Anterior cingulate cortex (tissue), 58 donors: Measurements from ENCODE around the gene C6orf136.
A peak's percentile ranks its signal among the peaks of the same experiment; 100 is the strongest.

Experiments
- DNase-seq, 58 donors: peaks; one replicate each; lab custom pipeline; 2025; lab: John Stamatoyannopoulos, UW

Gene C6orf136

GRCh38 chr6:30646450-30647241 is at the start of gene C6orf136:
Gene C6orf136 (plus strand): TSS chr6:30647133. CDS start chr6:30647232, 99 bp downstream.
- DNase-seq = peak; percentile 63 to 97 (median 90)

- peak in 48 of 58 donors; percentile 8 to 83 (median 28) for DNase-seq
These were observed 49.4 kb upstream of the C6orf136 start for GRCh38 chr6:30597315-30598144.

- no peak for DNase-seq
These were observed 47.9 kb upstream of the C6orf136 start for GRCh38 chr6:30598912-30599624.

- no peak for DNase-seq
These were observed 47.2 kb upstream of the C6orf136 start for GRCh38 chr6:30599625-30600324.

- peak in 6 of 58 donors; percentile 11 to 51 (median 18) for DNase-seq
These were observed 46.4 kb upstream of the C6orf136 start for GRCh38 chr6:30600451-30600961.

- DNase-seq = no peak
These were observed 45.5 kb upstream of the C6orf136 start for GRCh38 chr6:30601436-30601814.

- DNase-seq = no peak
These were observed 44.9 kb upstream of the C6orf136 start for GRCh38 chr6:30601815-30602641.

GRCh38 chr6:30603961-30604360 is 43.0 kb upstream of the C6orf136 start:
- no peak for DNase-seq

GRCh38 chr6:30610065-30610464 is 36.9 kb upstream of the C6orf136 start:
- DNase-seq = no peak

- DNase-seq = no peak
These were observed 35.6 kb upstream of the C6orf136 start for GRCh38 chr6:30611150-30611855.

GRCh38 chr6:30611856-30612194 is 35.1 kb upstream of the C6orf136 start:
- DNase-seq = no peak

- no peak for DNase-seq
These were observed 34.7 kb upstream of the C6orf136 start for GRCh38 chr6:30612213-30612612.

- no peak for DNase-seq
These were observed 34.2 kb upstream of the C6orf136 start for GRCh38 chr6:30612687-30613248.

- no peak for DNase-seq
These were observed 33.5 kb upstream of the C6orf136 start for GRCh38 chr6:30613251-30614043.

GRCh38 chr6:30614044-30614842 is 32.7 kb upstream of the C6orf136 start:
- DNase-seq = peak in 7 of 58 donors; percentile 5 to 43 (median 29)

GRCh38 chr6:30614843-30615218 is 32.1 kb upstream of the C6orf136 start:
- DNase-seq = peak in 56 of 58 donors; percentile 9 to 96 (median 80)
